ENCODE data around the gene ZMYM2. TPM values are rescaled to one million over a fixed set of nuclear protein-coding genes. Genes with fewer than 3 reads are reported as not detected.
A peak's percentile ranks its signal among the peaks of the same experiment; 100 is the strongest.

Gene ZMYM2
- 10 to 100 TPM; 25.0 to 42.6 (median 29.2) TPM for total RNA-seq
- 10 to 100 TPM; 10.1 to 24.0 TPM for polyA plus RNA-seq

DNA sequence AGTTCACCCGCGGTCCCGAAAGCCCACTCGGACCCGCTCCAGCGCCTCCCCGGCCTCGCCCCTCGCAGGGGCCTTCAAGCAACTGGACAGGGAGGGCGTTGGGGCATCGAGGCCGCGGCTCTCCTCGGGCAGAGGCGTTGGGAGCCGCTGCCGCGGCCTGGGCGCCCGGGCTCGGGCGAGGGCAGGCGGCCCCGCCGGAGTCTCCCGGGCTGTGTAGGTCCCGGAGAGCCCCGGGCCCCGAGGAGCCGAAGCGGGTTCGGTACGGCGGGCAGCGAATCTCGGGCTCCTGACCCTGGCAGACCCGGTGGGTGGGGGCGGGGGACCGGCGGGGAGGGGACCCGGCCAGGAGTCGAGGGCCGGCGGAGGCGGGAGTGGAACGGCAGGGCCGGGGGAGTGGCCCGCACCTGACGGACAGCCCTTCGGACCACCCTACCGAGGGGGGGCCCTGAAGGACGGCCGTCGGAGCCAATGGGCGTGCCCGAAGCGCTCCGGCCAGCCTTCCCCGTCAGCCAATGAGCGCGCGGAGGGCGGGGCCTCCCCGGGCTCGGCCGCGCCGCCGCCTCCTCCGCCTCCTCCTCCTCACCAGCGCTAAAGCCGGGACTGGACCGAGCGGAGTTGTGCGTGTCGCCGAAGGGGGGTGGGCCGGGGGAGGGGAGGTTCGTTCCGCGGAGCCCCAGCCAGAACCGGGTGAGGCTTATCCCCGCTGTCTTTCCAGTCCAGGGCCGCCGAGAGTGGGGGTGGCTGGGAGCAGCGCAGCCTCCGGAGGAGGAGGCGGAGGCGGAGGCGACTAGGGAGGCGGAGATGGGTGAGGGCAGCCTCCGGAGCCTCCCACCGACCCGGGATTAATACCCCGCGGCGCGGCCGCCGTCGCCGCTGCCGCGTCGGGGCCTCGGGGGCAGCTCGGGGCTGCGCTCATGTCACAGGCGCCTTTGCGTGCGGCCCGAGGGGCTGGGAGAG is at the start of gene ZMYM2:
TSS of gene ZMYM2 (plus strand) at position 573 of the 957 bp plus-strand sequence. CDS start 34,346 bp downstream, outside the sequence.
- DNase-seq: peak; percentile 98 to 100 (median 99)
- Histone ChIP-seq H3K27ac (peak within 1 kb of the TSS; percentile 88 to 99 (median 97)), H3K4me3 (peak within 1 kb of the TSS; percentile 69 to 82 (median 72)), H3K27me3 (no peaks in the 10 kb centered on the region), H3K36me3 (peaks cover 0 to 6% (median 0%) of the 10 kb centered on the region in 3 donors), H3K4me1 (peaks cover 18 to 32% (median 31%) of the 10 kb centered on the region in 3 donors), H3K9me3 (no peaks in the 10 kb centered on the region)
- no peak for FAIRE-seq
- peak; percentile 89 to 94 (median 90) for ATAC-seq
- intact Hi-C loops (cut with DNase I): no loop called here
- WGBS, 2 donors: 0 to 1% methylated on average over 76 to 112 of the region's 112 CpGs
- no peak for TF ChIP-seq CTCF (IDR thresholded peaks at IDR 0.05)

GRCh38 chr13:19910336-19911072 is 48.0 kb upstream of the ZMYM2 start:
- TF ChIP-seq CTCF (IDR thresholded peaks at IDR 0.05): no peak

GRCh38 chr13:19927117-19927748 is 31.3 kb upstream of the ZMYM2 start:
- H3K27ac ChIP-seq: no peak overlapping the region
- DNase-seq (no peak), FAIRE-seq (peak; percentile 56), ATAC-seq (peak in 3 of 4 donors; percentile 56 to 68 (median 60))
- WGBS, 2 donors: 13 to 20% methylated on average over 4 of the region's 4 CpGs
- H3K27me3 ChIP-seq: no peaks in the 10 kb centered on the region
- H3K4me3 ChIP-seq: no peak overlapping the region
- H3K4me1 ChIP-seq: peaks cover 0 to 5% (median 0%) of the 10 kb centered on the region in 3 donors
- H3K9me3 ChIP-seq: no peaks in the 10 kb centered on the region
- no peaks in the 10 kb centered on the region for H3K36me3 ChIP-seq
- peak in 2 of 4 donors; percentile 25 to 33 for TF ChIP-seq CTCF (IDR thresholded peaks at IDR 0.05)
- intact Hi-C loops (cut with DNase I): no loop called here

More at GRCh38 chr13:19910336-19911072, 48.0 kb upstream of the ZMYM2 start:
- Histone ChIP-seq H3K27ac (no peak overlapping the region), H3K4me3 (no peak overlapping the region), H3K4me1 (no peaks in the 10 kb centered on the region), H3K27me3 (no peaks in the 10 kb centered on the region), H3K36me3 (no peaks in the 10 kb centered on the region), H3K9me3 (no peaks in the 10 kb centered on the region)
- peak in 1 of 4 donors; percentile 43 for ATAC-seq
- FAIRE-seq: no peak
- DNase-seq: no peak
- WGBS, 2 donors: 77 to 83% methylated on average over 9 of the region's 9 CpGs
- intact Hi-C loops (cut with DNase I): no loop called here

DNA sequence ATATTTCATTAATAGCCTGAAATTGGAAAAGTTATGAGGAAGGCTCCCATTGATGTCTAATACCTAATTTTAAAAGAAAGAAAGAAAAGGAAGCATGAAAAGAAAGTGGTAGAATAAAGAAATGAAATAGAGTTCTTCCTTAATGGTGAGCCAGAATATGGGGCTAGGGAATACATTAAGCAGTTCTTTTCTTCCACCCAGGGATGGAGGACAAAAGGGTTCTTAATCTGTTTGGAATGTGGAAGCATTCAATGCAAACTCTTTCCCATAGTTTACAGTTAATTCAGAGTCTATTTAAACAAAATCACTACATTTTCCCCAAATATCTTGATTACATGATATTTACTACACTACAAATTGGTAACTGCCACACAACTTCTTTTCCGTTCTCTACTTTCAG is 18.4 kb upstream of the ZMYM2 start:
- no peak for FAIRE-seq
- intact Hi-C loops (cut with DNase I): no loop called here

More for the DNA sequence above, 18.4 kb upstream of the ZMYM2 start:
- no peak for TF ChIP-seq CTCF (IDR thresholded peaks at IDR 0.05)
- Histone ChIP-seq H3K9me3 (no peaks in the 10 kb centered on the region), H3K36me3 (no peaks in the 10 kb centered on the region), H3K4me1 (no peaks in the 10 kb centered on the region), H3K27ac (no peak overlapping the region), H3K27me3 (no peaks in the 10 kb centered on the region), H3K4me3 (no peak overlapping the region)
- WGBS, 2 donors: 40 to 94% methylated on average over 1 of the region's 1 CpG
- ATAC-seq (no peak), DNase-seq (no peak)
